SIG-M5 treated with dmso at 0.1 percent for 504 hours (cell line): ENCODE results near the gene HSP90AB1.

Source experiments
- DNase-seq: peaks from one replicate; lab custom pipeline; 2025; ENCODE audit not compliant: unreplicated experiment; lab: John Stamatoyannopoulos, UW

Gene HSP90AB1

GRCh38 chr6:44235269-44235668 is 11.6 kb upstream of the HSP90AB1 start:
- DNase-seq = no peak

DNA sequence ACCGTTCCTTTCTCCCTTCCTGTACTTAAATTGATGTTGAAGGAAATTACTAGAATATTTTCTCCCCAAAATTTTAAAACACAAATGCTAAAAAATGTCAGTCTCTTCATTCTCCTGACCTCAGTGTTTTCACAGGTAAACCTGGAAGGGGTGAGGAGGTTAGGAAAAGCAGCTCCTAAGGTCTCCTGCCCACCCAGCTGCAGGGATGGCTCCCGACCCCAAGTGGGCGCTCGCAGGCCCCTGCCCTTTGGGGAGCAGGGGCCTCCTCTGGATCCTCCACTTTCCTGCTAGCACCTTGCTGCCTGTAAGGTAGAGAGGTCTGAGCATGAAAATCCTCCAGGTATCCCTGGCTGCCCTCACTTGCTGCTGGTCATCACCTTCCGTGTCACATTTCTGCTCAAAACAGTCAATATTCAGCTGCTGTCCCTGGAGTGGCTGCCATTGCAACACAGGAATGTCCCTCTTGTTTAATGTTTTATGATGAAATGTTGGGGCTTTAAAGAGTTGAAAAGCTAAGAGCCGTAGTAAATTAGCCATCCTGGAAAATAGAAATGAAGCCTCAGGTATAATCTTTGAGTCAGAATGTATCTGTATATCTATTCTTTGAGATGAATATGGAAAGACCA is 10.9 kb upstream of the HSP90AB1 start:
- no peak for DNase-seq

DNA sequence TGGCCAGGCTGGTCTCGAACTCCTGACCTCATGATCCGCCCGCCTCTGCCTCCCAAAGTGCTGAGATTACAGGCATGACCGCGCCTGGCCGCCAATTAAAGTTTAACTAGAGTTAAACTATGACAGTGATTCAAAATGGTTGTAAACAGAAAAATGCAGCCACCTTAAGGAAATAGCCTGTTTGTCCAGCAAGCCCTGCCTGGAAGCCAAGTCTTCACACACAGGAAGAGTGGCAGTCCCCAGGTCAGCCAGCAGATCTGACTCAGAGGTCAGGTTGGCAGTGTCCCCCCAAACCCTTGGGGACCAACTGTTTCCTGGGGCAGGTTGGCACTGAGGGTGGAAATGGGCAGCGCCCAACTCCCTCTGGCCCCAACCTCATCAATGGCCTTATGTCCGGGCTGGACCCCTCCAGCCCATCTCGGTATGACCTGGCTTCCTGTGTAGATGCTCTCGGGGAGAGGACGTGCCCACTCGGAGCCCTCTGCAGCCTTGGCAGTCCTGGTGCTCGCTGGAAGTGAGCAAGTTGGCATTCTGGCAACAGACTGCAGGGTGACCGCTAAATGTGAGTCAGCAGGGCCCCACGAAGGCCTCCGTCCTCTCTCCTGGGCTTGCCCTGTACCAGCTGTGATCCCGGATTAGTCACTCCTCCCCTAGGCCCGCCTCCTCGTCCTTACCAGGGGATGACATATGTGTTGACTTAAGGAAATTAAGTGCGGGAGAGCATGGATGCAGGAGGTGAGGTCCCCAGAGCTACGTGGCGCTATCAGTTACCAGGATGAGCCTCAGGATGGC is 9.7 kb upstream of the HSP90AB1 start:
- DNase-seq = peak; percentile 86

GRCh38 chr6:44237813-44238433 is 9.0 kb upstream of the HSP90AB1 start:
- peak; percentile 55 for DNase-seq

- DNase-seq = no peak
Measured at GRCh38 chr6:44238687-44239350, 8.1 kb upstream of the HSP90AB1 start.

GRCh38 chr6:44243345-44243744 is 3.6 kb upstream of the HSP90AB1 start:
- DNase-seq = no peak

GRCh38 chr6:44245391-44245911 is 1.4 kb upstream of the HSP90AB1 start:
- DNase-seq = no peak

DNA sequence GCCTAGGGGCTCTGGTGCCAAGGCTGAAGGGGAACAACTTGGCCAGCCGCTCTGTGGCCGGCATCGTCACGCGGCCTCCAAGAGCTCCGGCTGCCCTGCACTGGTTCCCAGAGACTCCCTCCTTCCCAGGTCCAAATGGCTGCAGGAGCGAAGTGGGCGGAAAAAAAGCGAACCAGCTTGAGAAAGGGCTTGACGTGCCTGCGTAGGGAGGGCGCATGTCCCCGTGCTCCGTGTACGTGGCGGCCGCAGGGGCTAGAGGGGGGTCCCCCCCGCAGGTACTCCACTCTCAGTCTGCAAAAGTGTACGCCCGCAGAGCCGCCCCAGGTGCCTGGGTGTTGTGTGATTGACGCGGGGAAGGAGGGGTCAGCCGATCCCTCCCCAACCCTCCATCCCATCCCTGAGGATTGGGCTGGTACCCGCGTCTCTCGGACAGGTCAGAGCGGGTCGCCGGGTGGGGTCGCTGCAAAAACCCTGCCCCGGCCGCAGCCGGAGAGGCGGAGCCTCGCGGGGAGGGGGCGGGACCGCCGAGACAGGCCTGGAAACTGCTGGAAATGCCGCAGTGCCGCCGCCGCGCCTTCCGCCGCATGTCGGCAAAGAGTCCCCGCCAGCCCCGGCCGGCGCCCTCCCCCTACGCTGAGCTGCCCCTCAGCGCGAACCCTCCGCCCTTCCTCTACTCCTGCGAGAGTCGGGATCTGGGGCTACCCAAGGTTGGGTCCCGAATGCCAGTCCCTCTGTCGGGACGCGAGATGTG is 814 bp upstream of the HSP90AB1 start:
- peak; percentile 69 for DNase-seq

- DNase-seq = no peak
Measured at GRCh38 chr6:44247338-44248302, 719 bp downstream of the HSP90AB1 start.

- no peak for DNase-seq
Measured at GRCh38 chr6:44248579-44248978, 1.7 kb downstream of the HSP90AB1 start.

DNA sequence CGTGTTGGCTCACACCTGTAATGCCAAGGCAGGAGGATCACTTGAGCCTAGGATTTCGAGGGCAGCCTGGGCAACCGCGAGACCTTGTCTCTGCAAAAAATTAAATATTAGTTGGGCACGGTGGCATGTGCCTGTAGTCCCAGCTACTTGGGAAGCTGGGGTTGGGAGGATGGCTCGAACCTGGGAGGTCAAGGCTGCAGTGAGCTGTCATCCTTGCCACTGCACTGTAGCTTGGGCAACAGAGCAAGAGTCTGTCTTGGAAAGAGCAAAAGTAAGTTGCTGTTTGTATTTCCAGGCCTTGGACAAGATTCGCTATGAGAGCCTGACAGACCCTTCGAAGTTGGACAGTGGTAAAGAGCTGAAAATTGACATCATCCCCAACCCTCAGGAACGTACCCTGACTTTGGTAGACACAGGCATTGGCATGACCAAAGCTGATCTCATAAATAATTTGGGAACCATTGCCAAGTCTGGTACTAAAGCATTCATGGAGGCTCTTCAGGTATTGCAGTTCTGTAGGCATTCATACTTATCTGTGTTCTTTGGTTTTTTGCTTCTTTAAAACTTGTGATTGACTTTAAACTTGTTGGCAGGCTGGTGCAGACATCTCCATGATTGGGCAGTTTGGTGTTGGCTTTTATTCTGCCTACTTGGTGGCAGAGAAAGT is 2.3 kb downstream of the HSP90AB1 start:
- DNase-seq = no peak

DNA sequence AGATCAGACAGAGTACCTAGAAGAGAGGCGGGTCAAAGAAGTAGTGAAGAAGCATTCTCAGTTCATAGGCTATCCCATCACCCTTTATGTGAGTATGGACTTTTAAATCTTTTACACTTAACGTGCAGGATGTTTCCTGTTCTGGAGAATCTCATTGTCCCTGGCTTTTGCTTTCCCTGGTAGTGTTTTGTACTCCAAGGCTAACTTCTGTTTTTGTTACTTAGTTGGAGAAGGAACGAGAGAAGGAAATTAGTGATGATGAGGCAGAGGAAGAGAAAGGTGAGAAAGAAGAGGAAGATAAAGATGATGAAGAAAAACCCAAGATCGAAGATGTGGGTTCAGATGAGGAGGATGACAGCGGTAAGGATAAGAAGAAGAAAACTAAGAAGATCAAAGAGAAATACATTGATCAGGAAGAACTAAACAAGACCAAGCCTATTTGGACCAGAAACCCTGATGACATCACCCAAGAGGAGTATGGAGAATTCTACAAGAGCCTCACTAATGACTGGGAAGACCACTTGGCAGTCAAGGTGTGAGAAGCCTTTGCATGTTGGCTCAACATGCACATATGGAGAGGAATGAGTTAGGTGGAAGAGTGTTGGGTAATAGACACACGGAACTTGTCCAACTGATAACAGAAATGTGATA is 3.3 kb downstream of the HSP90AB1 start:
- DNase-seq = no peak

DNA sequence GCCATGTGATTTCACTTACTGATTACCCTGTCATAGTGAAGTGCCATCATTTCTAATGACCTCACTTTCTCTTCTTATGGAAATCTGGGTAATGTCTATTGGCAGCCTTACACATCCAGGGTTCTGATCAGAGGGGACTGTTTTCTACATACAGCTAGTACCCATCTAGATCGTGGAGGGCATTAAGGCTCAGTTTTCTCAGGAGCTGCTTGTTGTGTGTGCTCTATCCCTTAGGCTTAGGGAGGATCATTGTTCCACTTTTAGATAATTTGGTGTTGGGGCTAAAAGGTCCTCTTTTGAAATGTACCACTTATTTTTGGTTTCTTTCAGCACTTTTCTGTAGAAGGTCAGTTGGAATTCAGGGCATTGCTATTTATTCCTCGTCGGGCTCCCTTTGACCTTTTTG is 3.8 kb downstream of the HSP90AB1 start:
- no peak for DNase-seq

DNA sequence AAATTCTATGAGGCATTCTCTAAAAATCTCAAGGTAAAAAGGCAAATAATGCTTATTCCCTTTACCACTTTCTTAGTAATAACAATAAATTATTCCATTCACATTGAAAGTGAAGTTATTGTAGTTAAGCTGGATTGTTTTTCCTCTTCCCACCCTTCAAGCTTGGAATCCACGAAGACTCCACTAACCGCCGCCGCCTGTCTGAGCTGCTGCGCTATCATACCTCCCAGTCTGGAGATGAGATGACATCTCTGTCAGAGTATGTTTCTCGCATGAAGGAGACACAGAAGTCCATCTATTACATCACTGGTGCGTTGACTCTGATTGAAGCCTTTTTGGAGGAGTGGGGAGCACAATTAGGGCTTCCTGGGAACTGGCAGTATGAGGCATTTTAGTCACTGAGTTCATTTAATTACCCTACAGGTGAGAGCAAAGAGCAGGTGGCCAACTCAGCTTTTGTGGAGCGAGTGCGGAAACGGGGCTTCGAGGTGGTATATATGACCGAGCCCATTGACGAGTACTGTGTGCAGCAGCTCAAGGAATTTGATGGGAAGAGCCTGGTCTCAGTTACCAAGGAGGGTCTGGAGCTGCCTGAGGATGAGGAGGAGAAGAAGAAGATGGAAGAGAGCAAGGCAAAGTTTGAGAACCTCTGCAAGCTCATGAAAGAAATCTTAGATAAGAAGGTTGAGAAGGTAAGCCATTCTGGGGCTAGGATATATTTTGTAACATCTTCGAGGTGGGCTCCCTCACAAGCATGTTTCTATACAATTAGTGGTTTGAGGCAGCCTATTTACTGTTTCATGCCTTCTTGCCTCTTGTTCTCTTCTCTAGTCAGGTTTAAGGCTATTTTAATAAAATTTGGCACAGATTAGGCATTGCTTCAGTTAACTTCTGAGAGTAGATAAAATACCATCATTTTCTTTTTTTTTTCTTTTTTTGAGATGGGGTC is 4.9 kb downstream of the HSP90AB1 start:
- DNase-seq = no peak

DNA sequence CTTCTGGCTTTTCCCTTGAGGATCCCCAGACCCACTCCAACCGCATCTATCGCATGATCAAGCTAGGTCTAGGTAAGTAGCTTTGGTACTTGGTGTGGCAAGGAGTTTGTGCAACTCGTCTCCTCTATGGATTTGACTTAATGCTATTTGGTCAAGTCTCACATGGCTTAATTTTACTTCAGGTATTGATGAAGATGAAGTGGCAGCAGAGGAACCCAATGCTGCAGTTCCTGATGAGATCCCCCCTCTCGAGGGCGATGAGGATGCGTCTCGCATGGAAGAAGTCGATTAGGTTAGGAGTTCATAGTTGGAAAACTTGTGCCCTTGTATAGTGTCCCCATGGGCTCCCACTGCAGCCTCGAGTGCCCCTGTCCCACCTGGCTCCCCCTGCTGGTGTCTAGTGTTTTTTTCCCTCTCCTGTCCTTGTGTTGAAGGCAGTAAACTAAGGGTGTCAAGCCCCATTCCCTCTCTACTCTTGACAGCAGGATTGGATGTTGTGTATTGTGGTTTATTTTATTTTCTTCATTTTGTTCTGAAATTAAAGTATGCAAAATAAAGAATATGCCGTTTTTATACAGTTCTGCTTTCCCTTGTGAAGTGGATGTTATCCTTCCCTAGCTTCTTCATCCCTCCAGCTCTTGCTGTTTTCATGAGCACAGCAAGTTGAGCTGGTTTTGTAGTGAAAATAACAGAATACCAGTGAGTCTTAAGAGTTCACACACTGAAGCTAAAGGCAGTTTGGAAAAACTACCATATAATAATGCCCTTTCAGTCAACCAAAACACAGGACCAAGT is 6.6 kb downstream of the HSP90AB1 start:
- peak; percentile 25 for DNase-seq

DNA sequence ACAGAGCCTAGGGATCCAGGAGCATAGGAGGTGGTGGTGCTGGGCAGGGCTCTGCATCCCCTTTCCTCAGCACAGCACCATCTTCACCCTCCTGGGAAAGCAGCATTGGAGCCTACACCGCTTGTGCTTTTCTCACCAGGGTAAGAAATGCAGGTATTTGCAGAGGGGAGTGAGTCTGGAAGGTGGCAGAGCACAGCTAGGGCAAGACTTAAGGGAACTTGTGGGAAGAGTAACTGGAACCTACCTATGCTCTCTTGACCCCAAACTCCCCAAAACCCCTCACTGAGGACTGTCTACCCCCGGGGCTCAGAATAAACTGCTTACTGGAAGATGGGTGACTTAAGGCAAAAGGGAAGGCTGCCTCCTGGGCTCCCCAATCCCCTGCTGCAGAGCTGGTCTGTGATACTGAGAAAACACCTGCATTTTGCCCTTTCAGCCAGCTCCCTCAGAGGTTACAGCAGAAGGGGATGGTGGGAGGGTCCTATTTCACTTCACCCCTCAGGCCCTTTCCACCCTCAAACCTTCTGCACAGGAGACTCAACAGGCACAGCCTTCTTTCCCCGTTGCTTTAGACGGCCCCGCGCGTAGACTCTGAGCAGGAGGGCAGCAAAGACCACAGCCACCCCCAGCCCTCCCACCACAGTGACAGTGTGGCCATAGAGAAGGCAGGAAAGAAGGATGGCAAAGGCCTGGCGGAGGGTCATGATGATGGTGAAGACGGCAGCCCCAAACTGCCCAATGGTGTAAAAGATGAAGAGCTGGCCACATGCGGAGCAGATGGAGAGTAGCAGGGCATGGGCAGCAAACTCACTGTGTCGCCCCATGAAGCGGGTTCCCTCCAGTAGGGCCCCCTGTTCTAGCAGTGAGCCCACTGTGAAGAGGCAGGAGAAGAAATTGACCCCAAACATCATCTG is 7.5 kb downstream of the HSP90AB1 start:
- DNase-seq = no peak
